Gastrocnemius medialis (tissue), 4 donors: ENCODE measurements around the gene PSG5.
"Not testable (repeated sequence)": the region's sequence is repeated elsewhere in the genome, so short reads cannot be mapped to it uniquely, and the experiment has no call there.

Experiments used
- POLR2A ChIP-seq, 2 donors: fragments of 450-650 bp; IDR thresholded peaks; one replicate each; pipeline ENCODE4 v1.6.1; 2017; ENCODE audit warnings: antibody characterized with exemption in 2 of 2, mild to moderate bottlenecking in 2 of 2, moderate library complexity in 2 of 2
- TF ChIP-seq, protein P1 (sequence below), 5 experiments: fragments of 450-650 bp in 3 of 5; fragments of 200-600 bp in 2 of 5; sonication (generic) in 2 of 5; IDR thresholded peaks in 4 of 5; conservative IDR thresholded peaks in 1 of 5; 1 replicate in 4 of 5; 2 replicates in 1 of 5; pipeline ENCODE4 v1.5.1; 2016 to 2019; ENCODE audit warnings: antibody characterized with exemption in 5 of 5, mild to moderate bottlenecking in 3 of 5, moderate library complexity in 3 of 5

DNA sequence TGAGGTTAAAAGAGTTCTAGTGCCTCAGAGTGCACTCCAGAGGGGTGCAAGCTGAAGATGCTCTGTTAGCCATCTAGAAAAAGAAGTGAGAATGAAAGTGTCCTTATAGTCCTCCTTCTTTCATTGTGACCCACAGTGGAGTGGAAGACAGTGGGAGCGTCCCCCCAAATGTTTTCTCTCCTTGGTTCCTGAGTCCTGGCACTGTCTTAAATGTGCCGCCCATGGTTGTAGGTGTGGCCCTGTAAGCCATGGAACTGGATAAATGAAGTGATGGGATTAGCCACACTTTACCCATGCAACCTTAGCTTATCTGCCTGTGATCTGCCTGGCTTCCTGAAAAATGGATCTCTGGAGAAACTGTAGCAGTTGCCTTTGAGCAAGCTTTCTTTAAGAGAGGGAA, 42.4 kb upstream of the PSG5 start:
- TF ChIP-seq, protein P1, sequence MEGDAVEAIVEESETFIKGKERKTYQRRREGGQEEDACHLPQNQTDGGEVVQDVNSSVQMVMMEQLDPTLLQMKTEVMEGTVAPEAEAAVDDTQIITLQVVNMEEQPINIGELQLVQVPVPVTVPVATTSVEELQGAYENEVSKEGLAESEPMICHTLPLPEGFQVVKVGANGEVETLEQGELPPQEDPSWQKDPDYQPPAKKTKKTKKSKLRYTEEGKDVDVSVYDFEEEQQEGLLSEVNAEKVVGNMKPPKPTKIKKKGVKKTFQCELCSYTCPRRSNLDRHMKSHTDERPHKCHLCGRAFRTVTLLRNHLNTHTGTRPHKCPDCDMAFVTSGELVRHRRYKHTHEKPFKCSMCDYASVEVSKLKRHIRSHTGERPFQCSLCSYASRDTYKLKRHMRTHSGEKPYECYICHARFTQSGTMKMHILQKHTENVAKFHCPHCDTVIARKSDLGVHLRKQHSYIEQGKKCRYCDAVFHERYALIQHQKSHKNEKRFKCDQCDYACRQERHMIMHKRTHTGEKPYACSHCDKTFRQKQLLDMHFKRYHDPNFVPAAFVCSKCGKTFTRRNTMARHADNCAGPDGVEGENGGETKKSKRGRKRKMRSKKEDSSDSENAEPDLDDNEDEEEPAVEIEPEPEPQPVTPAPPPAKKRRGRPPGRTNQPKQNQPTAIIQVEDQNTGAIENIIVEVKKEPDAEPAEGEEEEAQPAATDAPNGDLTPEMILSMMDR (IDR thresholded peaks at IDR 0.05 in 4 of 5, conservative IDR thresholded peaks at IDR 0.05 in 1 of 5) = not testable (repeated sequence)
- TF ChIP-seq POLR2A (IDR thresholded peaks at IDR 0.05) = not testable (repeated sequence)
